OCI-LY3 (cell line): ENCODE results near the gene CRYM.

ENCODE experiments used
- EZH2phosphoT487 ChIP-seq: fragments of 200-600 bp; shearing (Covaris generic); IDR thresholded peaks from 2 replicates; pipeline ENCODE4 v1.6.1; 2018; ENCODE audit warnings: antibody characterized with exemption, mixed run types, low read depth
- TF ChIP-seq, protein P1 (sequence below): fragments of 200-600, 300-600 bp; sonication (generic); IDR thresholded peaks from 2 replicates; pipeline ENCODE4 v1.5.1; 2014; ENCODE audit warnings: antibody characterized with exemption, low read length, low read depth

DNA sequence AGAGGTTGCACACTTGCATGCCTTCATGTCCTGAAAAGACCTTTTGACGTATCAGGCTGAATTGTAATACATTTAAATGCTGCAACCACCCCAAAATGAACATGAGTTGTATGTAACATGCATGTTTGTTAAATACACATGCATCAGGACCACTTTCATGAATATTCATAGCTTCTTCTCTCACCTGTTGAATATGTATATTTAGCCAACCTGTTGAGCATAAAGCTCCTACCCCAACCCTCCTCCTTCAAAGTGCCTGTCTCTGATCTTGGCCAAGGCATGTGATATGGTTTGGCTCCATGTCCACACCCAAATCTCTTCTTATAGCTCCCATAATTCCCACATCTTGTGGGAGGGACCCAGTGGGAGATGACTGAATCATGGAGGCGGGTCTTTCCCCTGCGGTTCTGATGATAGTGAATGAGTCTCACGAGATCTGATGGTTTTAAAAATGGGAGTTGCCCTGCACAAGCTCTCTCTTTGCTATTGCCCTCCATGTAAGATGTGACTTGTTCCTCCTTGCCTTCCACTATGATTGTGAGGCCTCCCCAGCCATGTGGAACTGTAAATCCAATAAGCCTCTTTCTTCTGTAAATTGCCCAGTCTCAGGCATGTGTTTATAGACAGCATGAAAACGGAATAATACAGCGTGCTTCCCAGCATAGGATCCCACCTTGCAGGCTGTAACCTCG is 3.8 kb upstream of the CRYM start:
- TF ChIP-seq, protein P1, sequence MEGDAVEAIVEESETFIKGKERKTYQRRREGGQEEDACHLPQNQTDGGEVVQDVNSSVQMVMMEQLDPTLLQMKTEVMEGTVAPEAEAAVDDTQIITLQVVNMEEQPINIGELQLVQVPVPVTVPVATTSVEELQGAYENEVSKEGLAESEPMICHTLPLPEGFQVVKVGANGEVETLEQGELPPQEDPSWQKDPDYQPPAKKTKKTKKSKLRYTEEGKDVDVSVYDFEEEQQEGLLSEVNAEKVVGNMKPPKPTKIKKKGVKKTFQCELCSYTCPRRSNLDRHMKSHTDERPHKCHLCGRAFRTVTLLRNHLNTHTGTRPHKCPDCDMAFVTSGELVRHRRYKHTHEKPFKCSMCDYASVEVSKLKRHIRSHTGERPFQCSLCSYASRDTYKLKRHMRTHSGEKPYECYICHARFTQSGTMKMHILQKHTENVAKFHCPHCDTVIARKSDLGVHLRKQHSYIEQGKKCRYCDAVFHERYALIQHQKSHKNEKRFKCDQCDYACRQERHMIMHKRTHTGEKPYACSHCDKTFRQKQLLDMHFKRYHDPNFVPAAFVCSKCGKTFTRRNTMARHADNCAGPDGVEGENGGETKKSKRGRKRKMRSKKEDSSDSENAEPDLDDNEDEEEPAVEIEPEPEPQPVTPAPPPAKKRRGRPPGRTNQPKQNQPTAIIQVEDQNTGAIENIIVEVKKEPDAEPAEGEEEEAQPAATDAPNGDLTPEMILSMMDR, result no peak
- TF ChIP-seq EZH2phosphoT487, result no peak
